ENCODE data around the gene BAIAP2. TPM values are rescaled to one million over a fixed set of nuclear protein-coding genes. Genes with fewer than 3 reads are reported as not detected.
A peak's percentile ranks its signal among the peaks of the same experiment; 100 is the strongest.

BAIAP2 gene
- polyA plus RNA-seq, 3 donors: 8.6 to 17.0 (median 11.2) TPM

- peak within 1 kb of the TSS; percentile 75 to 80 for H3K4me3 Mint-ChIP-seq
- H3K4me1 ChIP-seq (ENCODE audit: control insufficient read depth in 1 of 2, insufficient read depth in 2 of 2, low read length in 2 of 2): peaks cover 42 to 50% of the 10 kb centered on the region in 2 donors
- intact Hi-C loops (cut with micrococcal nuclease): no loop called here
- peak; percentile 59 to 71 (median 62) for DNase-seq
- H3K27ac ChIP-seq (ENCODE audit: low read depth in 1 of 2, low read length in 2 of 2): peak within 1 kb of the TSS in 1 of 2 donors; percentile 69
- under 1% methylated on average over 66 of the region's 66 CpGs for WGBS (ENCODE audit: insufficient coverage)
- peak within 1 kb of the TSS; percentile 88 for H3K9ac ChIP-seq (ENCODE audit: insufficient read depth, low read length, poor library complexity, severe bottlenecking)
- H2AFZ ChIP-seq (ENCODE audit: insufficient read depth, low read depth, low read length, poor library complexity, severe bottlenecking): peak within 1 kb of the TSS; percentile 86
- H3K36me3 ChIP-seq (replicated peaks in 1 of 2; ENCODE audit: control insufficient read depth in 1 of 2, insufficient read depth in 2 of 2, low read length in 2 of 2): peaks cover 19% of the 10 kb centered on the region in 2 donors
- peaks cover 19% of the 10 kb centered on the region for H4K20me1 ChIP-seq (ENCODE audit: insufficient read depth, low read length)
- peak within 1 kb of the TSS; percentile 46 to 84 (median 52) for H3K4me3 ChIP-seq (replicated peaks in 1 of 3; ENCODE audit: low read depth in 2 of 3, low read length in 3 of 3)
- peaks cover 0 to 6% of the 10 kb centered on the region in 2 donors for H3K27me3 ChIP-seq (ENCODE audit: control insufficient read depth in 2 of 2, insufficient read depth in 2 of 2, low read length in 2 of 2)
- H3K27ac Mint-ChIP-seq: peak within 1 kb of the TSS in 3 of 7 donors; percentile 38 to 58 (median 46)
- peaks cover 16% of the 10 kb centered on the region for H3K79me2 ChIP-seq (ENCODE audit: insufficient read depth, low read length)
- H3K36me3 Mint-ChIP-seq: peaks cover 24 to 26% of the 10 kb centered on the region in 2 donors
- TF ChIP-seq CTCF (IDR thresholded peaks at IDR 0.05): no peak
- peaks cover 37% of the 10 kb centered on the region for H3K4me1 Mint-ChIP-seq
- peak within 1 kb of the TSS; percentile 84 for H3K4me2 ChIP-seq (replicated peaks; ENCODE audit: extremely low read depth, low read length, poor library complexity, severe bottlenecking)
- H3K27me3 Mint-ChIP-seq (ENCODE audit: low read depth in 3 of 3): peaks cover 15 to 26% (median 15%) of the 10 kb centered on the region in 3 donors
- no peaks in the 10 kb centered on the region for H3K9me3 ChIP-seq (replicated peaks in 1 of 2; ENCODE audit: control insufficient read depth in 1 of 2, insufficient read depth in 1 of 2, low read length in 2 of 2)
- peaks cover 0 to 2% (median 0%) of the 10 kb centered on the region in 7 donors for H3K9me3 Mint-ChIP-seq
Measured at GRCh38 chr17:80991645-80992076, 43.3 kb upstream of the BAIAP2 start, which contains the start of gene CHMP6. CHMP6 (plus strand) TSS chr17:80991841; CDS start chr17:80991919, 78 bp downstream.

- Histone ChIP-seq H3K4me2 (replicated peaks; ENCODE audit: extremely low read depth, low read length, poor library complexity, severe bottlenecking) (peak overlapping the region; percentile 84), H3K27ac (ENCODE audit: low read depth in 1 of 2, low read length in 2 of 2) (peak overlapping the region in 1 of 2 donors; percentile 69), H3K79me2 (ENCODE audit: insufficient read depth, low read length) (peaks cover 16% of the 10 kb centered on the region), H3K9ac (ENCODE audit: insufficient read depth, low read length, poor library complexity, severe bottlenecking) (peak overlapping the region; percentile 88), H3K36me3 (replicated peaks in 1 of 2; ENCODE audit: control insufficient read depth in 1 of 2, insufficient read depth in 2 of 2, low read length in 2 of 2) (peaks cover 25 to 26% of the 10 kb centered on the region in 2 donors), H2AFZ (ENCODE audit: insufficient read depth, low read depth, low read length, poor library complexity, severe bottlenecking) (peak overlapping the region; percentile 86), H3K9me3 (replicated peaks in 1 of 2; ENCODE audit: control insufficient read depth in 1 of 2, insufficient read depth in 1 of 2, low read length in 2 of 2) (no peaks in the 10 kb centered on the region), H3K4me3 (replicated peaks in 1 of 3; ENCODE audit: low read depth in 2 of 3, low read length in 3 of 3) (peak overlapping the region; percentile 46 to 84 (median 52)), H4K20me1 (ENCODE audit: insufficient read depth, low read length) (peaks cover 19% of the 10 kb centered on the region), H3K27me3 (ENCODE audit: control insufficient read depth in 2 of 2, insufficient read depth in 2 of 2, low read length in 2 of 2) (peaks cover 0 to 6% of the 10 kb centered on the region in 2 donors), H3K4me1 (ENCODE audit: control insufficient read depth in 1 of 2, insufficient read depth in 2 of 2, low read length in 2 of 2) (peaks cover 35 to 43% of the 10 kb centered on the region in 2 donors)
- H3K4me3 Mint-ChIP-seq: peak overlapping the region; percentile 75 to 80
- intact Hi-C loops (cut with micrococcal nuclease): no loop called here
- H3K9me3 Mint-ChIP-seq: peaks cover 0 to 2% (median 0%) of the 10 kb centered on the region in 7 donors
- H3K27me3 Mint-ChIP-seq (ENCODE audit: low read depth in 3 of 3): peaks cover 15 to 26% (median 15%) of the 10 kb centered on the region in 3 donors
- H3K4me1 Mint-ChIP-seq: peaks cover 31% of the 10 kb centered on the region
- TF ChIP-seq CTCF (IDR thresholded peaks at IDR 0.05): no peak
- 2% methylated on average over 87 of the region's 90 CpGs for WGBS (ENCODE audit: insufficient coverage)
- peak overlapping the region in 1 of 7 donors; percentile 76 for H3K27ac Mint-ChIP-seq
- peak in 1 of 3 donors; percentile 20 for DNase-seq
- peaks cover 27 to 33% of the 10 kb centered on the region in 2 donors for H3K36me3 Mint-ChIP-seq
Measured at GRCh38 chr17:80992077-80992947, 42.6 kb upstream of the BAIAP2 start.
